NCI-H2107 treated with DMSO at 0.1 percent for 48 hours (cell line): Measurements from ENCODE around the gene FAM193A.

Experiments used
- DNase-seq: peaks from one replicate; lab custom pipeline; 2025; ENCODE audit not compliant: unreplicated experiment; lab: John Stamatoyannopoulos, UW

Gene FAM193A

GRCh38 chr4:2689114-2689513, 152.7 kb downstream of the FAM193A start:
- DNase-seq, result no peak

- DNase-seq, result no peak
Measured at GRCh38 chr4:2689825-2690700, 153.6 kb downstream of the FAM193A start.

GRCh38 chr4:2691313-2691712, 154.9 kb downstream of the FAM193A start:
- DNase-seq, result no peak

- DNase-seq, result no peak
Measured at GRCh38 chr4:2691952-2692435, 155.5 kb downstream of the FAM193A start.

GRCh38 chr4:2694691-2695090, 158.2 kb downstream of the FAM193A start:
- no peak for DNase-seq

- no peak for DNase-seq
Measured at GRCh38 chr4:2695346-2696060, 159.1 kb downstream of the FAM193A start.

GRCh38 chr4:2696423-2696822, 160.0 kb downstream of the FAM193A start:
- DNase-seq, result no peak

GRCh38 chr4:2697995-2698414, 161.6 kb downstream of the FAM193A start:
- no peak for DNase-seq

- DNase-seq, result no peak
Measured at GRCh38 chr4:2698504-2698903, 162.1 kb downstream of the FAM193A start.

GRCh38 chr4:2698951-2699505, 162.6 kb downstream of the FAM193A start:
- DNase-seq, result peak; percentile 26

GRCh38 chr4:2699534-2699933, 163.1 kb downstream of the FAM193A start:
- no peak for DNase-seq

- DNase-seq, result no peak
Measured at GRCh38 chr4:2700031-2700430, 163.6 kb downstream of the FAM193A start.

- DNase-seq, result no peak
Measured at GRCh38 chr4:2702361-2702760, 165.9 kb downstream of the FAM193A start.

GRCh38 chr4:2702770-2703169, 166.3 kb downstream of the FAM193A start:
- DNase-seq, result no peak

- no peak for DNase-seq
Measured at GRCh38 chr4:2712261-2712842, 175.9 kb downstream of the FAM193A start.

- DNase-seq, result no peak
Measured at GRCh38 chr4:2713337-2713736, 176.9 kb downstream of the FAM193A start.

GRCh38 chr4:2714061-2714770, 177.8 kb downstream of the FAM193A start:
- peak; percentile 39 for DNase-seq

- DNase-seq, result no peak
Measured at GRCh38 chr4:2714918-2715317, 178.5 kb downstream of the FAM193A start.

GRCh38 chr4:2715426-2715825, 179.0 kb downstream of the FAM193A start:
- DNase-seq, result no peak

GRCh38 chr4:2716236-2716635, 179.8 kb downstream of the FAM193A start:
- DNase-seq, result no peak

- no peak for DNase-seq
Measured at GRCh38 chr4:2721586-2721985, 185.1 kb downstream of the FAM193A start.
